Measurements from ENCODE around the gene KANK2.

GRCh38 chr19:11239377-11240000 is 42.1 kb upstream of the KANK2 start, which contains the start of gene ANGPTL8:
- TF ChIP-seq POLR2A (IDR thresholded peaks at IDR 0.05) (no peak), CTCF (IDR thresholded peaks at IDR 0.05) (no peak)

Data from thyroid gland (tissue), 4 donors.